ENCODE results near the gene P3H3.

The P3H3 gene, protein sequence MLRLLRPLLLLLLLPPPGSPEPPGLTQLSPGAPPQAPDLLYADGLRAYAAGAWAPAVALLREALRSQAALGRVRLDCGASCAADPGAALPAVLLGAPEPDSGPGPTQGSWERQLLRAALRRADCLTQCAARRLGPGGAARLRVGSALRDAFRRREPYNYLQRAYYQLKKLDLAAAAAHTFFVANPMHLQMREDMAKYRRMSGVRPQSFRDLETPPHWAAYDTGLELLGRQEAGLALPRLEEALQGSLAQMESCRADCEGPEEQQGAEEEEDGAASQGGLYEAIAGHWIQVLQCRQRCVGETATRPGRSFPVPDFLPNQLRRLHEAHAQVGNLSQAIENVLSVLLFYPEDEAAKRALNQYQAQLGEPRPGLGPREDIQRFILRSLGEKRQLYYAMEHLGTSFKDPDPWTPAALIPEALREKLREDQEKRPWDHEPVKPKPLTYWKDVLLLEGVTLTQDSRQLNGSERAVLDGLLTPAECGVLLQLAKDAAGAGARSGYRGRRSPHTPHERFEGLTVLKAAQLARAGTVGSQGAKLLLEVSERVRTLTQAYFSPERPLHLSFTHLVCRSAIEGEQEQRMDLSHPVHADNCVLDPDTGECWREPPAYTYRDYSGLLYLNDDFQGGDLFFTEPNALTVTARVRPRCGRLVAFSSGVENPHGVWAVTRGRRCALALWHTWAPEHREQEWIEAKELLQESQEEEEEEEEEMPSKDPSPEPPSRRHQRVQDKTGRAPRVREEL

DNA sequence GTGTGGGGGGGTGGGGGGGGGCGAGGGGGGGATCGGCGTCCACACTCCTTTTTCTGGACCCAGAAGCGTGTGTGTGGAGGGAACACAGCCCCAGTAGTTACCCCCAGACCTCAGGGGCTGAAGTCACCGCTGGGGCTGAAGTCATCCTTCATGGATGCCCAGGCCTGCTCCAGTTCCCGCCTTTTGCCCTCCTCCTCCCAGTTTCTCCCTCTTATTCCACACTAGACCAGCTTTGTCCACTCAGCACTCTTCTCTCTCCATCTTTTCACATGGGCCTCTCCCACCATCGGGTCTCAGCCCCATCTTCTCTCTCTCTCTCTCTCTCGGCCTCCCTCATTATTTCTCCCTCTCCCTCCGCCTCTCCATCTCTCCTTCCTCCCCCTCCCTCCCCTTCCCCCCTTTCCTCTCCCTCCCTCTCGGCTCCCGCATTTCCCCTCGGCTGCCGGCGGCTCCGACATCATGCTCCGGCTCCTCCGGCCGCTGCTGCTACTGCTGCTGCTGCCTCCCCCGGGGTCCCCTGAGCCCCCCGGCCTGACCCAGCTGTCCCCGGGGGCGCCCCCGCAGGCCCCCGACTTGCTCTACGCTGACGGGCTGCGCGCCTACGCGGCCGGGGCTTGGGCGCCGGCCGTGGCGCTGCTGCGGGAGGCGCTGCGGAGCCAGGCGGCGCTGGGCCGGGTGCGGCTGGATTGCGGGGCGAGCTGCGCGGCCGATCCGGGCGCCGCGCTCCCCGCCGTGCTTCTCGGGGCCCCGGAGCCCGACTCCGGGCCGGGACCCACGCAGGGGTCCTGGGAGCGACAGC is at the start of gene P3H3:
P3H3 (plus strand) TSS at position 426 of the 799 bp plus-strand sequence; CDS start at position 460, 34 bp downstream.
- DNase-seq: no peak

DNA sequence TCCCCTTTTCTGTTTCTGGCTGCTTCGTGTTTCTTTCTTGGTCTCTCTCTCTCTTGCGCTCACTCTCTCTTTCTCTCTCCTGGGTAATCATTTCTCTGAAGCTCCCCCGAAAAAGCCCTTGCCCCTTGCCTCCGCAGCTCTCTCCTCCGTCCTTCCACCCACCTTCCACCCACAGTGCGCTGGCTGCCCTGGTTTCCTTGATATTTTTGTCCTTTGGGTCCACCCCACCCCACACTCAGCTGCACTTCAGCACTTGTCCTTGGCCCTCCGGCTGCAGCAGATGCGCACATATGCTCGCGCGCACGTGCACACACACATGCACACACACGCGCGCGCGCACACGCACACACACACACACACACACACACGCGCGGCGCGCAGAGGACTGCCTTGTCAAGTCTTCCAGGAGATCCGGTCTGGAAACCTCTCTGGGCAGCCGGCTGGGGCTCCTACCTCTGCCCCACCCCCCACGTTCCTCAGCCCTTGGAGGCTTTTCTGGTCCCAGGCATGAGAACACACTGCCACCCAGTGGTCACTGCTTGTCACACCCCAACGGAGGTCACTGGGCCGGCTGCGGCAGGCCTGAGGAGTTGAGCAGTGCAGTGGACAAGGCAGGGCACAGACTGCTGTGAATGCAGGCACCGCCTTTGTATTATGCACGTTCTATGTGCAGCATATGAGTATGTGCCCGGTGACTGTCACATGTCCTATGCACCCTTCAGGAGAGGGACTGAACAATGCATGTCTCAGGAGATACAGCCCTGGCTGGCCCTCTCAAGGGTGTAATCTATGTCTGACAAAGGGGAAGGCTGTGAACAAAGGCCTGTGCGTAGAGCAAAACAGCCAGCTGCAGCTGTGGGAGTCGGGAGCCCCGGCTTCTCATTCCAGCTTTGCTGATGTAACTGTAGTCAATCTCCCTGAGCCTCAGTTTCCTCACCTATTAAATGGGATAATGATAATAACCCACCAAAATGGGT is 49.3 kb upstream of the P3H3 start:
- peak; percentile 93 for DNase-seq

DNA sequence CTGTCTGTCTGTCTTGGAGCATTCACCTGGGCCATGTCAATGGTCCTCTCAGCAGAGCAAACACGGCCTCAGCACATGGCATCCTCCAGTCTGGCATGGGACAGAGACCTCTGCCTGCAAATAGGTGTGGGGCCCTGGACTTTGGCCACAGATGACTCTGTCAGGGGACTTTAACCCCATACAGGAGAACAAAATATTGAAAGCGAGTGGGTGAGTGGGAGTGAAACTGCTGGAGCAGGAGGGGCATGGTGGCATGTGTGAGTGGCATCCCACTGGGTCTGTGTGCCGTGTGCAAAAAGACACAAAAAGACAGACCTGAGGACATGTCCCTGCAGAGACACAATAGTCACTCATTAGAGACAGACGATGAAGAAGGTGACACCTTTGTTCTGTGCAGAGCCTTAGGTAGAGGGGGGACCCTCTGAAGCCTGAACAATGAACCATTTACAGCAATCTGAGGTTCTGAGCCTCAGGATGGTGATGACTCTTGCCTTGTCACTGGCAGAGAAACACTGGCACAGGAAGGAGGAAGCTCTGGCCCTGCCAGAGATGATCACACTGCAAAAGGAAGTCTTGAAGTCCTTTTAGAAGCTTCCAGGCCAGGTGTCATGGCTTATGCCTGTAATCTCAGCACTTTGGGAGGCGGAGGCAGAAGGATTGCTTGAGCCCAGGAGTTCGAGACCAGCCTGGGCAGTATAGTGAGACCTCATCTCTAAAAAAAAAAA is 48.3 kb upstream of the P3H3 start:
- peak; percentile 37 for DNase-seq

DNA sequence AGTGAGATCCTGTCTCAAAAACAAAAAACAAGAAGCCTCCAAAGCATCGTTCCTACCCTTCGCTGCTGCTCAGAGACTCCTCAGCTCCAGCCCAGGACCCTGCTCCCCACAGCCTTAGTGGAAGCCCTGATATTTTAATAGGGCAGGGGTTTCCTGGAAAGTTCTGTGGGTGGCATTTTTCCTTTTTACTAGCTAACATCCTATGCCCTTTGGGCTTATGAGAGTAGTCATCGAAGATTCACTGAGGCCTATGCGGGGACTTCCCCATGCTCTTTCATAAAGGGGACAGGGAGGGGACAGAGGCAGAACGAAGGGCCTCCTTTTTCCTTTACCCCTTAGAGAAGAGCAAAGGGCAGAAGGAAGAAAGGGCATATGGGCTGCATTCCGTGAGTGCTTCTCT is 47.6 kb upstream of the P3H3 start:
- no peak for DNase-seq

DNA sequence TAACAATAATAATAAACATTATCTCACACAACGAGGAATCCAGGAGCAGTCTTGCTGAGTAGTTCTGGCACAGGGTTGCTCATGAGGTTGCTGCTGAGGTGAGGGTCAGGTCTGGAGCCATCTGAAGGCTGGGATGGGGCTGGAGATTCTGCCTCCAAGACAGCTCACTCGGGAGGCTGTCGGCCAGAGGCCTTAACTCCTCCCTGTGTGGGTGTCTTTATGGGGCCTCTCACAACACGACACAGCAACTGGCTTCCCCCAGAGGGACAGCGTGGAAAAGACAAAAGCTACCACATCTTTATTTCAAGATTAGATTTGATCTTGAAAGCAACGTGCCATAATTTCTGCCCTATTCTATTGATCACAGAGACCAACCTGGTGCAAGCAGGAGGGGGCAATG is 46.1 kb upstream of the P3H3 start:
- DNase-seq: no peak

DNA sequence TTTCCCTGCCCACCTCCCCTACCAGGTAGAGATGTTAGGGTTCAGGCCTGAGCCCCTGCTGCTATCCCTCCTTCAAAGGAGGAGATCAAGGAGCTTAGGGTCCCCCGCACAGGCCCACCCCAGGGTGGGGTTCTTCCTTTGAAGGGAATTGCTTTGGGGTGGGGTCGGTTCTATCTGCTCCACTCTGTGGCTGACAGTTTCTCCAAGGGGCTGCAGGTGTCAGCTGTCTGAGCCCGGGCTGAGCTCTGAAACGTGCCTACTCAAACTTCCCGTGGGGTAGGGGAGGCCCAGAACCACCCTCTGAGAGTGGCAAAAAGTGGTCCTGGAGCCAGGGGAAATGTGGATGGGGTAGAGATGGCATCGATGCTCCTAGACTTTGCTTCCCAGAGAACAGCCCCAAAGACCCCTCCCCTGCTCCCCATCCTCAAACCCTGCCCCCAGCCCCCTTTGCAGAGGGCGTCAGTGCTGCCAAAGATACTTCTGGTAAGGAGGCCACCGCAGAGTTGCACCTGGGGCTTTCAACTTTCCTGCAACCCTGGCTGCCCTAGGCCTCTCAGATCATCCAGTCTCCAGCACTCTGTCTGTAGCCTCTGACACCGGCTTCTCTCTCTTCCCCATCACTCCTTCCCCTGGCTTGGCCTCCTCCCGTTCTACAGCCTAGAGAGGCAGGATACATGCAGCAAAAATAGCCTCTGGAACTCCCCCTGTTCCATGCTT is 45.2 kb upstream of the P3H3 start:
- DNase-seq: no peak

DNA sequence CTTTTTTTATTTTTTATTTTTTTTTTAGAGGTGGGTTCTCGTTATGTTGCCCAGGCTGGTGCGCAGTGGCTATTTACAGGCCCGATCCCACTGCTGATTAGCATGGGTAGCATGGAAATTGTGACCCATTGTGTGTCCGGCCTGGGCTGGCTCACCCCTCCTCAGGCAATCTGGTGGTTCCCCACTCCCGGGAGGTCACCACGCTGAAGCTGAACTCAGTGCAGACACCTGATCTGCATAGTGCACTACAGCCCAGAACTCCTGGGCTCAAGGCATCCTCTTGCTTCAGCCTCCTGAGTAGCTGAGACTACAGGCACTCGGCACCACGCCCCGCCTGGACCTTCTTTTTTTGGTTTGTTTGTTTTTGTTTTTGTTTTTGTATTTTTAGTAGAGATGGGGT is 44.4 kb upstream of the P3H3 start:
- DNase-seq: no peak

DNA sequence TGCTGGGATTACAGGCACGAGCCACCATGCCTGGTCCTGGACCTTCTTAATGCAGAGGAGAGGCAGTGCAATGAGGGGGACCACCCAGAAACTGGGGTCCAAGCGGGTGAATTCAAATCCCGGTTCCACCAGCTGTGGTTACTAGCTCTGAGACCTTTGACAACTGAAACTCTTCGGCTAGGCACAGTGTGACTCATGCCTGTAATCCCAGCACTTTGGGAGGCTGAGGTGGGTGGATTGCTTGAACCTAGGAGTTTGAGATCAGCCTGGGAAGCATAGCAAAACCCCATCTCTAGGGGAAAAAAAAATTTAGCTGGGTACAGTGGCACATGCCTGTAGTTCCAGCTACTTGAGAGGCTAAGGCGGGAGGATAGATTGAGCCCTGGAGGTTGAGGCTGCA is 43.9 kb upstream of the P3H3 start:
- DNase-seq: no peak

DNA sequence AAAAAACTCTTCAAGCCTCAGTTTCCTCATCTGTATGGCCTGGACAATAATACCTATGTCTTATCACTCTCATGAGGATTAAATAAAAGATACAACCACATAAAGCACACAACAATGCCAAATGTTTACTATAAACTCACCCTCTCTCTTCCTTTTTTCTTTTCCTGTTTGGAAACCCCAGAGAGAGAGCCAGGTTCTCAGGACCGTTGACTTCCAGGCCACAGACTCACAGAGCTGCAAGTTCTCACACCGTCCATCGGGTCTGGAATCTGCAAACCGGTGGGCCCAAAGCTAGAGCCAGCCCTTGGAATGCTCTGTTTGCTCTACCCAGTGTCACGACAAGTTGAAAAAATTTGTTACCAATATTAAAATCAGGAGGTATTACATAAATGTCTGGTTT is 43.4 kb upstream of the P3H3 start:
- DNase-seq: no peak

DNA sequence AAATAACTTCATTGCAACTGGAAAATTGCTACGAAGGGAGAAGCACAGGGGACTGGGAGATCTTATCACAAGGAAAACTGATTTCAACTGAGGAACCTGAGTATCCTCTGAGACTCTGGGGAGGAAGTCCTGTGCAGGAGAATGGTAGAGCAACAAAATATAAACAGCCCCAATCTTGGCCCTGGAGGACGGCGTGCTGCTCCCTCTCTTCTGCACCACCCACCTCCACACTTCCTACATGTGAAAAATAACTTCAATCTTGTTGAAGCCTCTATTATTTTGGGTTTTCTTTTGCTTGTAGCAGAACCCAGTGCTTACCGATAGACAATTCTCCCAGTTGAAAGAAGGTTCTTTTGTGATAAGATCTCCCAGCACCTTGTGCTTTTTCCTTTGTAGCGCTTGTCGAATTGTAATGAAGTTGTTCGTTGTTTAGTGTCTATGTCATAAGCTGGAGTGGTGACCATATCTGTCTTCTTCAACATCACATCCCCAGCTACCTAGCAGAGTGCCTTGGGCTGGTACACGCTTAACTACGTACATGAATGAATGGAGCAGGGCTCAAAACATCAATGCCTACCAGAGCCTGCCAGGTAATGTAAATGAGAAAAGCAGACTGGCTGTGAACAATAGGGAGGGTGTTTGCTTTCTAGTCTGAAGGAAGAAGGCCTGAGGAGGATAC is 41.7 kb upstream of the P3H3 start:
- peak; percentile 37 for DNase-seq

DNA sequence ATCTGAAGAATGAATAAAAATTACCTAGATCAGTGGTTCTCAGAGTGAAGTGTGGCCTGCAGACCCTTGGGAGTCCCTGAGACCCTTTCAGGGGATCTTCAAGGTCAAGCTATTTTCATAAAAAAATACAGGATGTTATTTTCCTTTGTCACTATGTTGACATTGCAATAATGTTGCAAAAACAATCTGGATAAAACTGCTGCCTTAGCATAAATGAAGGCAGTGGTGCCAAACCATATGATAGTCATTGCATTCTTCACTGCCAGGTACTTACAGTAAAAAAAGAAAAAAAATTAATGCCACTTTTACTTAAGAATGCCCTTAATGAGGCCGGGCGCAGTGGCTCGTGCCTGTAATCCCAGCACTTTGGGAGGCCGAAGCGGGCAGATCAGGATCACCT is 40.9 kb upstream of the P3H3 start:
- DNase-seq: no peak

DNA sequence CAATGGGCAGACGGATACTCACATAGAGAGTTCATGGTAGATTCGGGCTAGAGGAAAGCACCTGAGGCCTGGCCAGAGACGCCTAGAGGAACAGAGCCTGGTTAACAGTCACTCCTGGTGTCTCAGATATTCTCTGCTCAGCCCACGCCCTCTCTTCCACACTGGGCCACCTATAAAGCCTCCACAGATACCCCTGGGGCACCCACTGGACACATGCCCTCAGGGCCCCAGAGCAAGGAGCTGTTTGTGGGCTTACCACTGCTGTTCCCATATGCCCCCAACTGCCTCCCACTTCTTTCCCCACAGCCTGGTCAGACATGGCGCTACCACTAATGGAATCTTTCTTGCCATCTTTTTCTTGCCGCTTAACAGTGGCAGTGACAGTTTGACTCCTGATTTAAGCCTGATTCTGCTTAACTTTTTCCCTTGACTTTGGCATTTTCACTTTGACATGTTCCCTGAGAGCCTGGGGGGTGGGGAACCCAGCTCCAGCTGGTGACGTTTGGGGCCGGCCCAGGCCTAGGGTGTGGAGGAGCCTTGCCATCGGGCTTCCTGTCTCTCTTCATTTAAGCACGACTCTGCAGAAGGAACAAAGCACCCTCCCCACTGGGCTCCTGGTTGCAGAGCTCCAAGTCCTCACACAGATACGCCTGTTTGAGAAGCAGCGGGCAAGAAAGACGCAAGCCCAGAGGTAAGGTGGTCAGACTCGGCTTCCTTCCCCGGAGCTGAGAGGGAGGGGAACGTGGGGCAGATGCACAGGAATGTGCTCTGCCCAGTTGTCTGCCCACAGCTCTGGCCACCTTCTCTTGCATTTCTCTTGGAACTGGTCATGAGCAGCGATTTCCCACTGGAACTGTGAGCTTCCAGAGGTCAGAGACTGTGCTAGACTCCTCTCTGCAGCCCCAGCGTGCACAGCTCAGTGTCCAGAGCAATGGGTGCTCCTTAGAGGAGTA is 39.0 kb upstream of the P3H3 start, which contains the start of gene CD4:
CD4 (plus strand) TSS at position 557 of the 953 bp plus-strand sequence. CDS start 10,611 bp downstream, outside the sequence.
- DNase-seq: peak; percentile 87

DNA sequence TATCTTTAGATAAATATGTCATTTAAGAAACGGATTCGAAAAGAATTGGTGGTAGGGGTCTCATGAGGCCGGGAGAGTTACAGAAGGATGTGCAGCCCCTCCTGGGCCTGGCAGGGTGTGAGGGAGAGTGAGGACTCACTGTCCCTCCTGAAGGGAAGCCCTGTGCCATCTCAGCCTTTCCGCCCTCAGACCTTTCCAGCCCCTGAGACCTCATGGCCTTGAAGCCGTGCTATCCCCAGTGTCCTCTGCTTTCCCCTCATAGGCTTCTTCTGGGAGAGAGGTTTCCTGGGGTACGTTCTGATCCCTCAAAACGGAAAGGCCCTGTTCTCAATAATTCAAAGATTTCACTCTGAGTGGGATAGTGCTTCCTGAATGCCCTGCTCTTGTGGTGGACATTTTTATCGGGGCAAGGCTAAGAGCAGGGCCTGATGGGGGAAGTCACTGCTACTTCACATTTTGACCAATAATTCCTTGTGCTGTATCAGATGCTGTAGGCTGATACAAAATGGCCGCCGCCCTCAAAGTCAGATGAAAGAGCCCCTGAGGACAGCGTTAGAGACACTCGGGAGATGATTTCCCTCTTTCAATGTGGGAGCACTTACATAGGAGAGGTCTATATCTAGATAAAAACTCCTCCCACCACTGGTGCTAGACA is 37.6 kb upstream of the P3H3 start:
- peak; percentile 63 for DNase-seq

DNA sequence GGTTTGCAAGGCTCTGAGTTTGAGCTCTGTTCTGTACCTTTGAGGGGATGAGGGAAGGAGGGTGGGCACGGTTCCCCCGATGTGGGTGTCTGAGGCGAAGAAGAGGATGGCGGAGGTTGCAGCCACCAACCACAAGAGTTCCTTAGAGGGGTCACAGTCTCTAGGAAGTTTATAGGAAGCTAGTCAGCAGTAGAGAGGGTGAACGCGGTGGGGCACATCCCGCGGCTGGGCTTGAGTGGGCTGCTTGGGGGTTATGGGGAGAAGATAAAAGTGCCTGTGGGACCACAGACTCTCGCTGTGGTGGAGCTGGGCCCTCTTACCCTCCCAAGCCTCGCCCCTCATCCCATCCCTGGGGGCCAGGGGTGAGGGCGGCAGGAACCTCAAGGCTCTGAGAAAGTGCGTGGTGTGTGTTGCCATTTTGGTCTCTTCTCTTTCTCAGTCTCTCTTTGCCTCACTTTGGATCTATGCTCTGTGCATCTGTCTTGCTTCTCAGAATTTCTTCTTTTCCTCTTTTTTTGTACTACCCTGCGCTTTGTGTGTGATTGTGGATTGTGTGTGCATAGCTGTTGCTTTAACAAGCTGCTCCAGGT is 36.2 kb upstream of the P3H3 start:
- DNase-seq: peak; percentile 39

DNA sequence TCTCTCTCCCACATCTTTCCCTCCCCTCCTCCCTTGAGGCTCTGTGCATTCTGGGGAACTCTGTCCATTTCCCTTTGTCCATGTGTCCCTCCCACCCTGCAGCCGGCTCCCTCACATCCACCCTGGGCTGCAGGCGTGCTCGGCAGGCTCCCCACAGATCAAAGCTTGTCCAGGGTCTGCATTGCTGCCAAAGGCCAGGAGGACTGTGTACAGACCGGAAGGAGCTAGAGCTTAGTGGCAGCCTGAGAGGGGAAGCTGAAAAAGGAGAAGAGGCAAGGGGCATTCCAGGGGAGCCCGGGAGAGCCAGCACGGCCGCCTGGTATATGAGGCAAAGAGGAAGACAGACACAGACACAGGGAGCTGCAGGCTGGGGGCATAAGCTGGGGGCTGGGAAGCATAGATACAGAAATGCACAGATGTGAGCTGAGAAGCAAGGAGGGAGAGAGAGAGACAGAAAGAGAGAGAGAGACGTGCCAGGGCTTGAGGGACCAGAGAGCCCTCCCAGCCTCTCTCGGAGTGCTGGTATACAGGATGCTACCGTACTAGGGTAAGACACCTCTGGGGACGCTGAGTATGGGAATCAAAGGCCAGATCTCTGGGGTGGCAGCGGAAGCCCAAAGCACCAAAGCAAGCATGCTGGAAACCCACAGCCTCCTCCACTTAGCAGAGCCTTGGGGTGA is 35.5 kb upstream of the P3H3 start:
- DNase-seq: peak; percentile 75

DNA sequence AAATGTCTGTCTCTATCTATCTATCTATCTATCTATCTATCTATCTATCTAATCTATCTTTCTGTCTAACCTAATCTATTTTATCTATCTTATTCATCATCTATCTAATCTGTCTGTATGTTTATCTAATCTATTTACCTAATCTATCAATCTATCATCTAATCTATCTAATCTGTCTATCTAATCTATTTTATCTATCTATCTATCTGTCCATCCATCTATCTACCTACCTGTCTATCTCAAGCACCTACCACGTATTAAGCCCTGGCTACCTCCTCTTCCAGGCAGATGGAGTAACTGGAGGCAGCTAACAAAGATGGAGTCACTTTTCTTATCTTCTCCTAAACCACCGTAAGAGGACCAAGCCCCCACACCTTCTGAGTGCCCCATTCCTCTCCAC is 33.1 kb upstream of the P3H3 start:
- no peak for DNase-seq

DNA sequence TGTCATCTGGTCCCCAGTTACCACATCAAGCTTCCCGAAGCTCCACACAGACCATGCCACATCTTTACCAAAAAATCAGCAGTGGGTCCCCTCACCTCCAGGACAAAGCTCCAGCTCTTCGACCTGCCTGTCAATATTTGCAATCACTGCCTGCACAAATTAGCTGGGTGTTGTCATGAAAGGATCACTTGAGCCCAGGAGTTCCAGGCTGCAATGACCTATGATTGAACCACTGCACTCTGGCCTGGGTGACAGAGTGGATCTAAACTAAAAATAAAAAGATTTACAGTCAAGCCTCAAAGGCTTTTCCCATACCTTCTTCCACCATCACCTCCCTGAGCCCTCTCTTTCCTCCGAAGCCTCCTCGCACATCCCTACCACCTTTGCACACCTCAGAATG is 31.6 kb upstream of the P3H3 start:
- DNase-seq: no peak

Measured in CD4-positive, alpha-beta T cell treated with Interleukin-6 for 4 hours (primary cell).